Measurements from ENCODE around the gene KLF3. TPM values are rescaled to one million over a fixed set of nuclear protein-coding genes. Genes with fewer than 3 reads are reported as not detected.

The KLF3 gene
- total RNA-seq, 4 donors from 2014 or later = 131 to 224 (median 142) TPM

DNA sequence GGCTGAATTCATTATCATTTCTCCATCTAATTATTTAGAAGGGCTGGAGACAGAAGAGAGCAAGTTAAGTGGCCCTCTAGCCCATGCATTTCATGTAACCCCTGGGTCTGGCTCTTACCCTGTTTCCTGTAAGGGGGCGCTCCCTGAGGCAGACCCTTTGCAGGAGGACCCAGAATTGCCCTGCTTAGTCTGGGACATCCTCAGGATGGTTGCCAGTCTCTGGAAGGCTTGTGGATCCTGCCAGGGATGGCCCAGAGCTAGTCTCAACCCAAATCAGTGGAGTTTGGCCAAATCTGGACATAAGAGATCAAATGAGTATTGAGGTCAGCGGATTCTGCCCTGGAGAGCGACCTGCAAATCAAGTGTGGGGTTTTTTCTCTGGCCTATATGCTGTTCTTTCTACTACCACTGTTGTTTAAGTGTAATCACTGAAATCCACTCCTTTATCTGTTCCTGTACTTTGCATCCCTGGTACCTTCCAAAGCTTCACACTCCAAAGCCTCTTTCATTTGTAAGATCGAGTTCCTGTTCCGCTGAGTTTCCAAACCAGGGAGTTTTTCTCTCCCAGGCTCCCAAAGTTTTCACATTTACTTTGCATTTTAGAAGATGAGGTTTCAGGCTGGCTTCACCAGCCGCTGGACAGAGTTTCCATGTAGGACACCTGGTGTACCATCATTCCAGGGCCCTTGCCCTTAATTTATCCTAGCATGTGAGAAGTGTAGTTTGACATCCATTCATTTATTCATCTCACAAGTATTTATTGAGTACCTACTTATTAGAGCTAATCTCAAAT lies 6.3 kb downstream of the KLF3 start:
- DNase-seq (ENCODE audit: low spot score in 2 of 2) = no peak
- H3K4me3 ChIP-seq (ENCODE audit: low read depth, poor library complexity, severe bottlenecking) = no peak overlapping the region
- WGBS, 2 donors = 58 to 59% methylated on average over 6 of the region's 6 CpGs
- intact Hi-C loops (cut with DNase I; ENCODE audit: low total_unique reads) = no loop called here
- TF ChIP-seq, protein P1, sequence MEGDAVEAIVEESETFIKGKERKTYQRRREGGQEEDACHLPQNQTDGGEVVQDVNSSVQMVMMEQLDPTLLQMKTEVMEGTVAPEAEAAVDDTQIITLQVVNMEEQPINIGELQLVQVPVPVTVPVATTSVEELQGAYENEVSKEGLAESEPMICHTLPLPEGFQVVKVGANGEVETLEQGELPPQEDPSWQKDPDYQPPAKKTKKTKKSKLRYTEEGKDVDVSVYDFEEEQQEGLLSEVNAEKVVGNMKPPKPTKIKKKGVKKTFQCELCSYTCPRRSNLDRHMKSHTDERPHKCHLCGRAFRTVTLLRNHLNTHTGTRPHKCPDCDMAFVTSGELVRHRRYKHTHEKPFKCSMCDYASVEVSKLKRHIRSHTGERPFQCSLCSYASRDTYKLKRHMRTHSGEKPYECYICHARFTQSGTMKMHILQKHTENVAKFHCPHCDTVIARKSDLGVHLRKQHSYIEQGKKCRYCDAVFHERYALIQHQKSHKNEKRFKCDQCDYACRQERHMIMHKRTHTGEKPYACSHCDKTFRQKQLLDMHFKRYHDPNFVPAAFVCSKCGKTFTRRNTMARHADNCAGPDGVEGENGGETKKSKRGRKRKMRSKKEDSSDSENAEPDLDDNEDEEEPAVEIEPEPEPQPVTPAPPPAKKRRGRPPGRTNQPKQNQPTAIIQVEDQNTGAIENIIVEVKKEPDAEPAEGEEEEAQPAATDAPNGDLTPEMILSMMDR (IDR thresholded peaks at IDR 0.05) = no peak
- TF ChIP-seq POLR2A (IDR thresholded peaks at IDR 0.05) = no peak

DNA sequence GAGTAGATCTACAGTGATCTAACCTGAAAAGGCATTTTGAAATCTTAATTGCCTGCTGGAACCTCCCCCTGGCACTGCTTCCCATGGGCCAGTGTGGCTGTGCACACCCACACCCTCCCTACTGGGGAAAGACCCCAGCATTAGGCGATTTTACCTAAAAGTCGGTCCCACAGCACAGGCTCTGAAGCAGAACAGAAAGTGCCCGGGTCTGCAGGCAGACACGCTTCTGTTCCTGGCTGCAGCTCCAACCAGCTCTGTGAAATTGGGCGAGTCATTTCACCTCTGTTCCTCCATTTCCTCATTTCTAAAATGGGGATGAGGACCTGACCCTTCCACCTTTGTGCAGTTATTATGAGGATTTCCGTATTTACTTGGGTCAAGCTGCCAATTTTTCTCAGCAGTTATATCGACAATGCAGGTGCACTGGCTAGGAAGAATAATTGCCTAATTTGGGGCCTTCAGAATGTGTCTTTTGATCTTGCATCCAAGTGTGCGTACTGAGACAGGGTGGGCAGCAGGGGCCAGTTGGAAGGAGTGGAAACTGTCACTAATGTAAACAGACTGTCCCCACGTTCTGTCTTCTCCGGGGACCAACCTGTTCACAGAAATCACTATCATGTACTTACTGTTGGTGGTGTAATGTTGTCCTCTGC lies 7.1 kb downstream of the KLF3 start:
- no peak for TF ChIP-seq POLR2A (IDR thresholded peaks at IDR 0.05)
- TF ChIP-seq, protein P1 (IDR thresholded peaks at IDR 0.05) = no peak
- H3K4me3 ChIP-seq (ENCODE audit: low read depth, poor library complexity, severe bottlenecking) = no peak overlapping the region
- intact Hi-C loops (cut with DNase I; ENCODE audit: low total_unique reads) = no loop called here
- no peak for DNase-seq (ENCODE audit: low spot score in 2 of 2)
- WGBS, 2 donors = 32 to 36% methylated on average over 10 of the region's 10 CpGs

DNA sequence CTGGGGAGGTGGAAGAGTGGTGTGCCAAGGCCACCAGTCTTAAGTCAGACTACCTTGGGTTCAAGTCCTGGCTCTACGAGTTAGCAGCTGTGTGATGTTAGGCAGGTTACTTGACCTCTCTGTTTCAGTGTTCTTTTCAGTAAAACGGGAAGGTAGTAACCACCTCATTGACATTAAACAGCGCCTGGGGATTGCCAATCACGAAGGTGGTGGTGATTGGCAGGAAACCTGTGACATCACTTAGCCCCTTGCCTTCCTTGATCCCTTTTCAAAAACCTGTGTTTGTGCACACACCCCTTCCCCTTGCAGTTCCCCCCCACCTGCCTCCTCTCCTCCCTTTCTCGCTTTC lies 7.6 kb downstream of the KLF3 start:
- intact Hi-C loops (cut with DNase I; ENCODE audit: low total_unique reads) = no loop called here
- TF ChIP-seq, protein P1 (IDR thresholded peaks at IDR 0.05) = no peak
- TF ChIP-seq POLR2A (IDR thresholded peaks at IDR 0.05) = no peak
- 43 to 58% methylated on average over 5 of the region's 5 CpGs for WGBS, 2 donors

DNA sequence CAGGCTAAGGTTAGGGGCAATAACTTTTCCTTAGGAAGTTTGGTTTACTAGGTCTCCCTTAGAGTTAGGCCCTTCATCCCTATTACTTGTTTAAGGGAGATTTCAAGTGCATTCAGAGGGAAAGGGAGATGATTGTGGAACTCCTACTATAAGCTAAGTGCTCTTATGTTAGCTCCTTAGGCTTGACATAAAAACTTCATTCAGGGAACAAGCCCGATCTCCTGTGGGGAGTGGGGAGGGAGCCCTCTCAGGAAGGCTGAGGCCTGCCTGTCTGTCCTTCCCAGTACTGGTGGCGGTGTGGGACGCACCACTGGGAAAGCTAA lies 8.0 kb downstream of the KLF3 start:
- WGBS, 2 donors = 55 to 56% methylated on average over 3 of the region's 3 CpGs
- no peak for DNase-seq (ENCODE audit: low spot score in 2 of 2)
- intact Hi-C loops (cut with DNase I; ENCODE audit: low total_unique reads) = no loop called here
- TF ChIP-seq, protein P1 (IDR thresholded peaks at IDR 0.05) = no peak
- no peak for TF ChIP-seq POLR2A (IDR thresholded peaks at IDR 0.05)
- no peak overlapping the region for H3K4me3 ChIP-seq (ENCODE audit: low read depth, poor library complexity, severe bottlenecking)

More for the DNA sequence above, 7.6 kb downstream of the KLF3 start:
- no peak overlapping the region for H3K4me3 ChIP-seq (ENCODE audit: low read depth, poor library complexity, severe bottlenecking)
- no peak for DNase-seq (ENCODE audit: low spot score in 2 of 2)

DNA sequence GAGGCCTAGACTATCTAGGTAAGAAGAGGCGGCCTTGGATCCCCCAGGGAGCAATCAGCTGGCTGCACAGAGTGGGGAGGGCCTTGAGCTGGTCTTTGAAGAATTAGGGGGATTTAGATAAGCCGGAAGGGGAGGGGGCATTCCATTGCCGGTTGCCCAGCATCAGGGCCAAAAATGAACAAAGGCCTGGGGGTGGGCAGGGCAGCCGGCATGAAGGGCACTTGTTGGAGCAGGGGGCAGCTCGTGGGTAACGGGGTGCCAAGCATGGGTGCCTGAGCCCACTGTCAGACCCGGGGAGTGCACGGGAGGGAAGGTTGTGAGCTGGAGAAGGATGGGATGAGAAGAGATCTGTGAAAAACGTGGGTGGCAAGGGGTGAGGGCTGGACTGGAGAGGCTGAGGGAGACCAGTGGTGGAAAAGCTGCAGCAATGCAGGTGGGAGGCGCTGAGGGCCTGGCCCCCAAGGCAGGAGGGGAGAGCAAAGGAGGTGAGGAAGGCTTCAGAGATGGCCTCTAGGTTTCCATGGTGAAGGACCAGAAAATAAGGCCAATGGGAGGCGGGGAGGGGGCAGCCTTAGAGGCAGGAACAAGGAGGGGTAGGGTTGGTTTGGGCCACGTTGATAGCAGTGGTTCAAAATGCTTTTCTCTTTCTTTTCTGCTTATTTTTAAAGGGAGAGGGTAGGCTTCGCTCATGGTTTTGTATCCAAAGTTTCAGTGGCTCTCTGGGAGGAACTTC lies 8.6 kb downstream of the KLF3 start:
- TF ChIP-seq, protein P1 (IDR thresholded peaks at IDR 0.05) = no peak
- TF ChIP-seq POLR2A (IDR thresholded peaks at IDR 0.05) = no peak
- 25 to 30% methylated on average over 12 to 13 of the region's 13 CpGs for WGBS, 2 donors
- no peak for DNase-seq (ENCODE audit: low spot score in 2 of 2)
- intact Hi-C loops (cut with DNase I; ENCODE audit: low total_unique reads) = no loop called here
- H3K4me3 ChIP-seq (ENCODE audit: low read depth, poor library complexity, severe bottlenecking) = no peak overlapping the region
